Measurements from ENCODE around the gene BCAS2.
"Not testable (repeated sequence)": the region's sequence is repeated elsewhere in the genome, so short reads cannot be mapped to it uniquely, and the experiment has no call there.

The BCAS2 gene

GRCh38 chr1:114581335-114582287 is at the start of gene BCAS2:
Gene BCAS2 (minus strand): TSS chr1:114581615. CDS start chr1:114581591, 24 bp downstream.
- DNase-seq, result peak; percentile 79

GRCh38 chr1:114627107-114627506 is 45.7 kb upstream of the BCAS2 start:
- no peak for DNase-seq

- DNase-seq, result no peak
These were observed 41.9 kb upstream of the BCAS2 start for GRCh38 chr1:114623364-114623763.

GRCh38 chr1:114620419-114620818 is 39.0 kb upstream of the BCAS2 start:
- DNase-seq, result no peak

GRCh38 chr1:114618606-114619005 is 37.2 kb upstream of the BCAS2 start:
- DNase-seq, result no peak

GRCh38 chr1:114610546-114611245 is 29.3 kb upstream of the BCAS2 start:
- DNase-seq, result no peak

GRCh38 chr1:114609826-114610225 is 28.4 kb upstream of the BCAS2 start:
- DNase-seq, result no peak

GRCh38 chr1:114609026-114609425 is 27.6 kb upstream of the BCAS2 start:
- DNase-seq, result no peak

GRCh38 chr1:114607223-114607622 is 25.8 kb upstream of the BCAS2 start:
- no peak for DNase-seq

- DNase-seq, result no peak
These were observed 16.5 kb upstream of the BCAS2 start for GRCh38 chr1:114597949-114598348.

- no peak for DNase-seq
These were observed 14.2 kb upstream of the BCAS2 start for GRCh38 chr1:114595602-114596001.

GRCh38 chr1:114594046-114594445 is 12.6 kb upstream of the BCAS2 start:
- no peak for DNase-seq

GRCh38 chr1:114589122-114589521 is 7.7 kb upstream of the BCAS2 start:
- DNase-seq, result no peak

GRCh38 chr1:114588196-114588689 is 6.8 kb upstream of the BCAS2 start:
- no peak for DNase-seq

GRCh38 chr1:114587203-114587991 is 6.0 kb upstream of the BCAS2 start:
- DNase-seq, result no peak

- no peak for DNase-seq
These were observed 5.2 kb upstream of the BCAS2 start for GRCh38 chr1:114586513-114587047.

- DNase-seq, result no peak
These were observed 3.8 kb upstream of the BCAS2 start for GRCh38 chr1:114585231-114585630.

GRCh38 chr1:114574365-114574764 is 7.0 kb downstream of the BCAS2 start:
- no peak for DNase-seq

GRCh38 chr1:114564141-114564540 is 17.3 kb downstream of the BCAS2 start:
- DNase-seq, result no peak

- not testable (repeated sequence) for DNase-seq
These were observed 18.4 kb downstream of the BCAS2 start for GRCh38 chr1:114562978-114563510.

- DNase-seq, result no peak
These were observed 20.1 kb downstream of the BCAS2 start for GRCh38 chr1:114561333-114561732.

- no peak for DNase-seq
These were observed 22.1 kb downstream of the BCAS2 start for GRCh38 chr1:114559356-114559755.

Measured in NCI-H2081 treated with DMSO at 0.1 percent for 48 hours (cell line).